ENCODE results near the gene SLC12A6.

GRCh38 chr15:34304613-34305012, 33.0 kb downstream of the SLC12A6 start:
- TF ChIP-seq, protein P1, sequence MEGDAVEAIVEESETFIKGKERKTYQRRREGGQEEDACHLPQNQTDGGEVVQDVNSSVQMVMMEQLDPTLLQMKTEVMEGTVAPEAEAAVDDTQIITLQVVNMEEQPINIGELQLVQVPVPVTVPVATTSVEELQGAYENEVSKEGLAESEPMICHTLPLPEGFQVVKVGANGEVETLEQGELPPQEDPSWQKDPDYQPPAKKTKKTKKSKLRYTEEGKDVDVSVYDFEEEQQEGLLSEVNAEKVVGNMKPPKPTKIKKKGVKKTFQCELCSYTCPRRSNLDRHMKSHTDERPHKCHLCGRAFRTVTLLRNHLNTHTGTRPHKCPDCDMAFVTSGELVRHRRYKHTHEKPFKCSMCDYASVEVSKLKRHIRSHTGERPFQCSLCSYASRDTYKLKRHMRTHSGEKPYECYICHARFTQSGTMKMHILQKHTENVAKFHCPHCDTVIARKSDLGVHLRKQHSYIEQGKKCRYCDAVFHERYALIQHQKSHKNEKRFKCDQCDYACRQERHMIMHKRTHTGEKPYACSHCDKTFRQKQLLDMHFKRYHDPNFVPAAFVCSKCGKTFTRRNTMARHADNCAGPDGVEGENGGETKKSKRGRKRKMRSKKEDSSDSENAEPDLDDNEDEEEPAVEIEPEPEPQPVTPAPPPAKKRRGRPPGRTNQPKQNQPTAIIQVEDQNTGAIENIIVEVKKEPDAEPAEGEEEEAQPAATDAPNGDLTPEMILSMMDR (IDR thresholded peaks at IDR 0.05): no peak
- no peak for TF ChIP-seq POLR2A (IDR thresholded peaks at IDR 0.05)

All from heart left ventricle (tissue), 13 donors.